ENCODE measurements around the gene EIF5B.
A peak's percentile ranks its signal among the peaks of the same experiment; 100 is the strongest.
"Not testable (repeated sequence)": the region's sequence is repeated elsewhere in the genome, so short reads cannot be mapped to it uniquely, and the experiment has no call there.

The EIF5B gene
- 43.3 to 59.5 reads per million in 2 donors for total RNA-seq

- DNase-seq, result peak; percentile 67 to 96 (median 87)
Measured at GRCh38 chr2:99337113-99338028, at the start of gene EIF5B. Gene EIF5B, plus strand, starts transcription at chr2:99337389. Its CDS starts 166 bp downstream, at chr2:99337555.

- no peak for DNase-seq
Measured at GRCh38 chr2:99297994-99298393, 39.2 kb upstream of the EIF5B start.

DNA sequence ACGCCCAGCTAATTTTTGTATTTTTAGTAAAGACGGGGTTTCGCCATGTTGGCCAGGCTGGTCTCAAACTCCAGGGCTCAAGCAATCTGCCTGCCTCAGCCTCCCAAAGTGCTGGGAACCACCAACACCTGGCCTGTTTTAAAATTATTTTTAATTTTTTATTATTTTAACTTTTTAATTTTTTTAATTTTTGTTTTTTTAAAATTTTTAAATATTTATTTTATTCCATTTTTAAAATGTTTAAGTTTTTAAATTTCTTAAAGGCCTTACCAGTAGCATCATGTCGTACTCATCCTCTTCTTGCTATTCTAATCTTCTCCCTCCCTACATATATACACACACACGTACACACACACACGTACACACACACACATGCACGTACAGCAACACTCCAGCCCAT is 37.6 kb upstream of the EIF5B start:
- no peak for DNase-seq

GRCh38 chr2:99301097-99301496 is 36.1 kb upstream of the EIF5B start, which contains the start of gene LYG1:
Gene LYG1, minus strand, starts transcription at chr2:99301197. Its CDS starts 5,527 bp downstream, at chr2:99295670.
- not testable (repeated sequence) for DNase-seq

DNA sequence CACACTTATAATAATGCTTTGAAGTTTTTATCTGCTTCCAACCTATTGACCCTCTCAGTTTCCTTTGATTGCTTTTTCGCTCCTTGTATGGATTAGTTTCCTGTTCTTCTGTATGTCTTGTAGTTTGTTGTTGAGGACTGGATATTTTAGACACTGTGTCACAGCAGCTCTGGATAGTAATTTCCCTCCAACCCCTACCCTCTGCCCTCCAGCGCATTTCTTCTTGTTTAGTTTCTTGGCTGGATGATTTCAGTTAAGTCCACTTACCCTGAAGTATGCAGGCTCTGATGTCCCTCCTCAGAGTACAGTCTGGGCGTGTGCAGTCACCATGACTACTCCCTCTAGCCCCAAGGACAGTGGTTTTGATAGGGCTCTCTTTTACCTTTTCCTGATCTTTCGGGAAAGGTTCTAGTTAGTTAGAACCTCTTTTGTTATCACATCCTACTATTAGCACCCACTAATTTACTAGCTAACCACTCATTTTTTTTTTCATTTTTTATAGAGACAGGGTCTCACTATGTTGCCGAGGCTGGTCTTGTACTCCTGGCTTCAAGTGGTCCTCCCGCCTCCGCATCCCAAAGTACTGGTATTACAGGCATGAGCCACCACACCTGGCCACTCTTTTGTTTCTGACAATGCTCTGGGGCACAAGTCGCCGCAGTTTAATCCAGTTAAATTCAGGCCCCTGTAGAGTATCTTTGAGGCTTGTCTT is 19.9 kb upstream of the EIF5B start:
- no peak for DNase-seq

GRCh38 chr2:99317873-99318200 is 19.4 kb upstream of the EIF5B start:
- DNase-seq, result not testable (repeated sequence)

GRCh38 chr2:99325384-99325783 is 11.8 kb upstream of the EIF5B start:
- no peak for DNase-seq

- peak; percentile 94 to 99 (median 97) for DNase-seq
Measured at GRCh38 chr2:99335911-99336803, 1.0 kb upstream of the EIF5B start, which contains the start of gene TXNDC9. Gene TXNDC9, minus strand, starts transcription at chr2:99336333. Its CDS starts 3,123 bp downstream, at chr2:99333210.

DNA sequence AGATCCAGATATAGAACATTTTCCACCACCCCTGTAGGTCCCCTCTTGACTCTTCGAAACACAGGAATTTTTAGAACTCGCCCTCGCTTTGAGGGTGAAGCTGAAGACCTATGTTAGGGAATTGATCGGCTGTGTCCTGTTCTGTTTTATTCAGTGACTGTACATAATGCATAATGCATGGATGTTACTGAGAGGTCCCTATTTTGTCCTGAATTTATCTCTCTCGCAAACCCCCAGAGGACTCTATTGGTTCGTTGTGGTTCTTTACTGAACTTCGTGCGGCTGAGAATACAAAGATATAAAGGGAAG is 431 bp upstream of the EIF5B start:
- no peak for DNase-seq

- DNase-seq, result peak in 1 of 5 experiments; percentile 55
Measured at GRCh38 chr2:99338029-99338585, 918 bp downstream of the EIF5B start.

- no peak for DNase-seq
Measured at GRCh38 chr2:99340669-99341236, 3.6 kb downstream of the EIF5B start.

GRCh38 chr2:99342536-99342935 is 5.3 kb downstream of the EIF5B start:
- DNase-seq, result no peak

DNA sequence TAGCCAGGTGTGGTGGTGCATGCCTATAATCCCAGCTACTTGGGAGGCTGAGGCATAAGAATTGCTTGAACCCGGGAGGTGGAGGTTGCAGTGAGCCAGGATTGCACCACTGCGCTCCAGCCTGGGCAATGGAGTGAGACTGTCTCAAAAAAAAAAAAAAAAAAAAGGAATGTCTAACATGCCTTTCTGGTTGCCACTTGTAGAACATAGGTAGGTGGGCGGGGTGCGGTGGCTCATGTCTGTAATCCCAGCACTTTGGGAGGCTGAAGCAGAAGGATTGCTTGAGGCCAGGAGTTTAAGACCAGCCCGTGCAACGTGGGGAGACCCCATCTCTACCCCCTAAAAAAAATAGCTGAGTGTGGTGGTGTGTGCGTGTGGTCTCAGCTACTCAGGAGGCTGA is 8.3 kb downstream of the EIF5B start:
- DNase-seq, result not testable (repeated sequence)

DNA sequence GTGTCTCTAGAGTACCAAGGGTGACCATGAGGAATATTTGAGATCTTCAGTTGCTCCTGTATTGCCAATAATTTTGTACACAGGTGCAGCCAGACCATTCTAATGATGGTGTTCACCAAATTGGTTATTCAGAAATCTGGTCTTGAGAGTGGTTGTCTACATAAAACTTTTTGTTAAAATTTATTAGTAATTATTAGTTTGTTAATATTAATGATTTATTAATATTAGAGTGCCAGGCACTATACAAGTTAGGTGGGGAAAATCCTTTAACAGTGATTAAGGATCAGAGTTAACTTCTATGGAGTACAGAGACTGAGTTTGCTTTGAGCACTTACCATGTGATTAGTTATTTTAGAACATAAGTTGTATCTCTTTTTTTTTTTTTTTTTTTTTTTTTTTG is 9.0 kb downstream of the EIF5B start:
- no peak for DNase-seq

GRCh38 chr2:99348173-99348572 is 11.0 kb downstream of the EIF5B start:
- peak in 1 of 5 experiments; percentile 31 for DNase-seq

GRCh38 chr2:99350194-99350593 is 13.0 kb downstream of the EIF5B start:
- DNase-seq, result no peak

- no peak for DNase-seq
Measured at GRCh38 chr2:99354070-99354469, 16.9 kb downstream of the EIF5B start.

DNA sequence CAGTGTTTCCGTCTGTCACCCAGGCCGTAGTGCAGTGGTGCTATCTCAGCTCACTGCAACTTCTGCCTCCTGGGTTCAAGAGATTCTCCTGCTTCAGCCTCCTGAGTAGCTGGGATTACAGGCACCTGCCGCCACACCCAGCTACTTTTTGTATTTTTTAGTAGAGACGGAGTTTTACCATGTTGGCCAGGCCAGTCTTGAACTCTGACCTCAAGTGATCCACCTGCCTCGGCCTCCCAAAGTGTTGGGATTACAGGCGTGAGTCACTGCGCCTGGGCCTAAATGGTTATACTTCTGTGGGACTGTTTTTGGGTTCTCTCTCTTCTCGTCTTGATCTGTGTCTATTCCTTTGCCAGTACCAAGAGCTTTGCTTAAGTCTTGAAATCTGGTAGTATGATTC is 17.6 kb downstream of the EIF5B start:
- not testable (repeated sequence) for DNase-seq

DNA sequence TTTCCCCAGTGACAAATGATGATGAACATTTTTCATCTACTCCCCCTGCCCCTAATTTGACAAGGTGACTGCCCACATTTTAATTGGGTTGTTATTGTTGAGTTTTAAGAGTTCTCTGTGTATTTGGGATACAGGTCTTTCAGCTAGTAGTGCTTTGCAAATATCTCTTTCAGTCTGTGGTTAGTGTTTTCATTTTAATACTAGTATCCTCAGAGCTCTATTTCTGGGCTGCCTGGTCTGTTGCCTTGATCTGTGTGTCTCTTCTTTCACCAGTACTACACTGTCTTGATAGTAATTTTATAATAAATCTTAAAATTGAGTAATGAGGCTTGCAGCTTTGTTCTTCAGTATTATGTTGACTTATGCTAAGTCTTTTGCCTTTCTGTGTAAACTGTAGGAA is 19.7 kb downstream of the EIF5B start:
- DNase-seq, result peak in 1 of 5 experiments; percentile 11

DNA sequence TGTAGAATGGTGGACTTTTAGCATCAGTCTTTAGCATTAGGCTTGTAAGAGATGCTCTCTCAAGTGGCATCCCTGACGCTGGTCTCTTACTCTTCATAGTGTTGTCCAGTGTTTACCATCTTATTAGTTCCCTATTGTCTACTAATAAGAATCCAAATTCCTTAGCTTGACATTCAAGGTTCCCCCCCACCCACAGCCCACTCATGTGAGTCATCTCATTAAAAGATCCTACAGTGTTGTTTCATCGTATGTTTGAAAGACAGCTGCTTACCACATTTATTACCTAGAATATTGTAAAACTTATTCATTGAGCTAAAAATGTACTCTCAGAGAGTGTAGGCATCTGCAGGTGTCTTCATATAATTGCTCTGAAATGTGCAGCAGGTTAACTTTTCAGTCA is 28.5 kb downstream of the EIF5B start:
- no peak for DNase-seq

DNA sequence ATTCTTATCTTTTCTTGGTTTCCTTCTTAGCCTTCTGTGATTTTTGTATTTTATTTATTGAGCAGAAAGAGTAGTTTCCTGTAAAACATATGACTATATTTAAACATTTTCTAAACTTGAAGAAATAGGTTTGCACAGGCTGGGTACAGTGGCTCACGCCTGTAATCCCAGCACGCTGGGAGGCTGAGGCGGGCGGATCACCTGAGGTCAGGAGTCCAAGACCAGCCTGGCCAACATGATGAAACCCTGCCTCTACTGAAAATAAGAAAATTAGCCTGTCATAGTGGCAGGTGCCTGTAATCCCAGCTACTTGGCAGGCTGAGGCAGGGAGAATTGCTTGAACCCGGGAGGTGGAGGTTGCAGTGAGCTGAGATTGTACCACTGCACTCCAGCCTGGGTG is 31.7 kb downstream of the EIF5B start:
- DNase-seq, result not testable (repeated sequence)

GRCh38 chr2:99373144-99373543 is 36.0 kb downstream of the EIF5B start:
- DNase-seq, result no peak
